Activated T-cell treated with anti-CD3 and anti-CD28 coated beads, Interleukin-2, amount 50 U/mL, for 72 hours (primary cell): ENCODE results near the gene UNC5B. TPM values are rescaled to one million over a fixed set of nuclear protein-coding genes. Genes with fewer than 3 reads are reported as not detected.
"Not testable (repeated sequence)": the region's sequence is repeated elsewhere in the genome, so short reads cannot be mapped to it uniquely, and the experiment has no call there.

Source experiments
- ATAC-seq, 2 donors: fragments of 150-1000 bp; cut with Tn5 transposase; replicated peaks in 1 of 2; 2 replicates each; pipeline ENCODE4 v1.10.0; 2021; ENCODE audit warnings: moderate library complexity in 2 of 2, mild to moderate bottlenecking in 1 of 2
- DNase-seq, 2 donors: peaks; one replicate each; pipeline ENCODE4 v3.0.0; 2021 to 2022; ENCODE audit warnings: mixed read lengths in 1 of 2
- H3K27ac Mint-ChIP-seq: one replicate; pipeline ENCODE4 v1.8.0; 2022; ENCODE audit warnings: mild to moderate bottlenecking, moderate library complexity, mixed read lengths
- H3K27me3 Mint-ChIP-seq: one replicate; pipeline ENCODE4 v1.8.0; 2022; ENCODE audit warnings: low read depth, mixed read lengths
- H3K36me3 Mint-ChIP-seq, 2 donors: one replicate each; pipeline ENCODE4 v1.8.0; 2022; ENCODE audit warnings: mixed read lengths in 2 of 2, mild to moderate bottlenecking in 1 of 2; ENCODE audit not compliant: insufficient read depth in 2 of 2
- H3K4me1 Mint-ChIP-seq: one replicate; pipeline ENCODE4 v1.8.0; 2022; ENCODE audit warnings: low read depth, mixed read lengths
- H3K4me3 Mint-ChIP-seq, 2 donors: one replicate each; pipeline ENCODE4 v1.8.0; 2022; ENCODE audit warnings: mild to moderate bottlenecking in 2 of 2, mixed read lengths in 2 of 2, moderate library complexity in 2 of 2
- H3K9me3 Mint-ChIP-seq, 2 donors: one replicate each; pipeline ENCODE4 v1.8.0; 2022; ENCODE audit warnings: mixed read lengths in 2 of 2
- total RNA-seq, 2 donors: library from RNA; stranded (reverse); gene quantifications; one replicate each; pipeline ENCODE4 v1.2.3, GENCODE V29; 2022

The UNC5B gene
- total RNA-seq, 2 donors from 2014 or later, result 0.05 to 0.12 TPM

GRCh38 chr10:71211775-71212317 lies 524 bp upstream of the UNC5B start:
- H3K9me3 Mint-ChIP-seq, result no peaks in the 10 kb centered on the region
- H3K27ac Mint-ChIP-seq, result no peak overlapping the region
- H3K4me1 Mint-ChIP-seq, result peaks cover 9% of the 10 kb centered on the region
- no peaks in the 10 kb centered on the region for H3K36me3 Mint-ChIP-seq
- ATAC-seq (no peak), DNase-seq (no peak)
- H3K27me3 Mint-ChIP-seq, result peaks cover 70% of the 10 kb centered on the region
- peak overlapping the region; percentile 52 to 61 for H3K4me3 Mint-ChIP-seq

DNA sequence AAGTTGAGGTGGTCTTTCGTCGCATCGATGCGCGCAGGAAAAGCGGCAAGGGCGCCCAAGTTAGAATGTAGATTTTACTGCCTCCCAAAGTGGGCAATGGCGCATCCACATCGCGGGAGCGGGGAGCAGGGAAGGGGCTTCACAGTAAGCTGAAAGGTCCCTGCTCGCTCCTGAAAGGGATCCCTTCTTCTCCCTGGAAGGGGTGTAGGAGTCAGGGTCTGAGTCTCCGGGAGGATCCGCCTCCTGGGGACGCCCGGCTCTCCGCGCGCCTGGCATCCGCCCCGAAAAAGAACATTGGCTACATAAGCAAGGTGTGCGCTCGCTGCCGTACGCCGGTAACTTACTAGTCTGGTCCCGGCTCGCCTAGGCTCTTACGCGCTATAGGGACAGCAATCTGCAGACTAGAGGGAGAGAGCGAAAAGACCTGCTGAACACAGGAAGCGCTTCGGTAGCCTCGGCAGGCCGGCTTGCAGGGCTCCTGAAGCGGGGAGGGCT lies 804 bp downstream of the UNC5B start:
- no peaks in the 10 kb centered on the region for H3K36me3 Mint-ChIP-seq

DNA sequence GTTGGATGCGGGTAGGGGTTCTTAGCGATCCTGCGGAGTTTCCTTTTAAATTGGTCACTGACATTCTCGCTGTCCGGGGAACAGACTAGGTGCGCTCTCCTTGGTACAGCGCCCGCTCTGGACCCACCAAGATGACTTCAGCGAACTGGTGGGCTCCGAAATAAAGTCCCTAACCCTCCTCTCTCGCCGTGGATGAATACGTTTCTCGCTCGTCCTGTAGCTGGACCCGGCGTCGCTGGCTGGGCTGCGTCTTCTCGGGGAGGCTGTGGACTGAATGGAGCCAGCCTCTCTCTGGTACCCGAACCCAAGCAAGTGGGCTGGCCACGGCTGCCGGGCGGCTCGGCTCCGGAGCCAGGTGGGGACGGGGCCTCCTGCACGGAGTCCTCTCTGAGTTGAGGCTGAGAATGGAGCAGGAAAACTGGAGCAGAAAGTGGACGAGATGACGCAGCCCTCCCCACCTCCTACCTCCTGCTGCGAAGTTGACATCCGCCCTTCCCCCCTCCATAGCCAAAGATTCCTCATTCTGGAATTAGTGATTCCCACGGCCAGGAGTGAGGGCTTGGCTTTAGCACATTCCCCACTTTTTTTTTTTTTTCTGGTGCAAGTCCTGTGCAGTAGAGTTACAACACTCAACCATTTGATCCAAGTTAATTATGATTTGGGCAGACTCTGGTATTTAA lies 1.5 kb downstream of the UNC5B start:
- Mint-ChIP-seq H3K4me3 (peak overlapping the region; percentile 22 to 57), H3K27me3 (peaks cover 70% of the 10 kb centered on the region), H3K36me3 (no peaks in the 10 kb centered on the region), H3K27ac (no peak overlapping the region), H3K9me3 (no peaks in the 10 kb centered on the region), H3K4me1 (peaks cover 14% of the 10 kb centered on the region)
- ATAC-seq, result no peak
- DNase-seq, result no peak

More for the DNA sequence above, 804 bp downstream of the UNC5B start:
- Mint-ChIP-seq H3K27ac (no peak overlapping the region), H3K4me1 (peaks cover 14% of the 10 kb centered on the region), H3K9me3 (no peaks in the 10 kb centered on the region), H3K27me3 (peaks cover 65% of the 10 kb centered on the region), H3K4me3 (peak overlapping the region; percentile 59 to 72)
- DNase-seq, result peak; percentile 55 to 59
- ATAC-seq, result peak; percentile 59 to 63

DNA sequence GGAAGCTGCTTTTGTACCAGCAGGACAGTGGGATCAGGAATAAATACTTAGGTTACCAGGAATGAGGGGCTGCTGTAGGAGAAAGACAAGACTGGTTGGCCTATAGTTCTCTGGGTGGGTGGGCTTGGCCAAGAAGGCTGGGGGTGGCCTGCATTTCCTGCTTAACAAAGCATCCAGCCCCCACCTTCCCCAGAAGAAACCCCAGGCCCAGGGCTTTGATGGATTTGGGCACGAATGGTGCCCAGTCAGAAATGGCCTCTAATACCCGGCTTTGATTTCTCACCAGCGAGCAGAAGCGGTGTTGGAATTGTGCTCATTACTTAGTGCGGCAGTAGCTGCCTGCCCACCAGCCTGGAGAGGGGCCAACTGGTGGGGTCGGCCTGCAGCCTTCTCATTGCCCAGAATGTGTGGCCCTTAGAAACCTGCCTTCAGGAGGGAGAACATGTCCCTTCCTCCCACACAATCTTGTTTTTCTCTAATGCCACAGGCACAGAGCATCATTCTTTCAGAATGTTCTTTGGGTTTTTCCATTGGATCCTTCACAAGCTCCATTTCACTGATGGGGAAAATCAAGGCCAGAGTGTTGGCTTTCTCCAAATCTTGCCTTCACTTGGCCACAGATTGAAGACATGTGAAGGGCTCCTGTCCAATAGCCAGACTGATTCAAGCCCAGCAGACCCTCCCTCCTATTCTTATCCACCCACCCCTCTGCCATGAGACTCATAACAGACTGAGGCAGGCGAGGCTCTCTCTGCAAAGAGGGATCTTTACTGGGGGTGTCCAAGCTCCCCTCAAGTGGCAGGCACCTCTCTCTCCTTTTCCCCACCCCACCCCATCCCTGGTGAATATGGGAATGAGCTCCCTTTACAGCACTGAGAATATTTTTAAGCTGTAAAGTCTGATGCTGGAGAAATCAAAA lies 2.5 kb downstream of the UNC5B start:
- Mint-ChIP-seq H3K4me1 (peaks cover 14% of the 10 kb centered on the region), H3K27ac (no peak overlapping the region), H3K36me3 (no peaks in the 10 kb centered on the region), H3K9me3 (no peaks in the 10 kb centered on the region), H3K4me3 (no peak overlapping the region), H3K27me3 (peaks cover 66% of the 10 kb centered on the region)
- DNase-seq, result no peak
- ATAC-seq, result no peak

GRCh38 chr10:71216363-71216695 lies 4.0 kb downstream of the UNC5B start:
- H3K9me3 Mint-ChIP-seq, result no peaks in the 10 kb centered on the region
- ATAC-seq (no peak), DNase-seq (no peak)
- peaks cover 52% of the 10 kb centered on the region for H3K27me3 Mint-ChIP-seq
- H3K4me1 Mint-ChIP-seq, result peaks cover 14% of the 10 kb centered on the region
- H3K36me3 Mint-ChIP-seq, result no peaks in the 10 kb centered on the region
- peak overlapping the region in 1 of 2 donors; percentile 58 for H3K4me3 Mint-ChIP-seq
- H3K27ac Mint-ChIP-seq, result no peak overlapping the region

DNA sequence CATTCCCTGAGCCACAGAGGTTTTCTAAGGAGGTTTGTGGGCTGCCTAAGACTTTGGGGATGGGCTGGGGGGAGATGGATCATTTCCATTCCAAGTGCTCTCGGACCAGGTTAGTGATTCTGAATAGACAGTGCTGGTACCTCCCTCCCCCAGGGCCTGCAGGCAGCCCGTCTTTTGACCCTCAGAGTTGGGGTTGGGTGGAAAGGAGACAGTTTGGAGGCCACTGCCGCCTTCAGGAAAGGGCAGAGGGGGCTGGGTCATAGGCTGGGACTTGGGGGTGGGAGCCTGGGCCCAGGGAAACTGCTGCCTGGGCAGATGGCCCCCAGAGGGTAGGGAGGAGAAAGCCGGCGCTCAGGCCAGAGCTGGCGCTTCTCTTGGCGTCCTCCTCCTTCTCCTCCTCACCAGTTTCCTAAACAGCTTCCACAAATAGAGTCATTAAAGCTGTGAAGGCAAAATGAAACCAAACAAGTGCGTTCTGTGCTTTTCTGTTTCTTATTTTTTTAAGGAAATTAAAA lies 4.4 kb downstream of the UNC5B start:
- Mint-ChIP-seq H3K9me3 (no peaks in the 10 kb centered on the region), H3K4me3 (peak overlapping the region; percentile 51 to 58), H3K27ac (no peak overlapping the region), H3K27me3 (peaks cover 47% of the 10 kb centered on the region), H3K4me1 (peaks cover 11% of the 10 kb centered on the region), H3K36me3 (no peaks in the 10 kb centered on the region)
- DNase-seq, result no peak
- no peak for ATAC-seq

- DNase-seq, result peak; percentile 15 to 24
- Mint-ChIP-seq H3K27ac (no peak overlapping the region), H3K4me3 (peak overlapping the region; percentile 51 to 74), H3K27me3 (peaks cover 46% of the 10 kb centered on the region), H3K36me3 (no peaks in the 10 kb centered on the region), H3K9me3 (no peaks in the 10 kb centered on the region), H3K4me1 (peaks cover 9% of the 10 kb centered on the region)
- peak; percentile 26 to 39 for ATAC-seq
These were observed 5.1 kb downstream of the UNC5B start for GRCh38 chr10:71217266-71218045.

GRCh38 chr10:71218046-71218650 lies 5.8 kb downstream of the UNC5B start:
- H3K27me3 Mint-ChIP-seq, result peaks cover 46% of the 10 kb centered on the region
- H3K27ac Mint-ChIP-seq, result no peak overlapping the region
- peak overlapping the region; percentile 20 to 74 for H3K4me3 Mint-ChIP-seq
- H3K36me3 Mint-ChIP-seq, result no peaks in the 10 kb centered on the region
- no peak for DNase-seq
- no peaks in the 10 kb centered on the region for H3K9me3 Mint-ChIP-seq
- ATAC-seq, result no peak
- H3K4me1 Mint-ChIP-seq, result peaks cover 9% of the 10 kb centered on the region

- DNase-seq, result no peak
- Mint-ChIP-seq H3K9me3 (no peaks in the 10 kb centered on the region), H3K4me3 (no peak overlapping the region), H3K36me3 (no peaks in the 10 kb centered on the region), H3K27me3 (peaks cover 46% of the 10 kb centered on the region), H3K27ac (no peak overlapping the region), H3K4me1 (peaks cover 9% of the 10 kb centered on the region)
- ATAC-seq, result no peak
These were observed 6.3 kb downstream of the UNC5B start for GRCh38 chr10:71218651-71219050.

DNA sequence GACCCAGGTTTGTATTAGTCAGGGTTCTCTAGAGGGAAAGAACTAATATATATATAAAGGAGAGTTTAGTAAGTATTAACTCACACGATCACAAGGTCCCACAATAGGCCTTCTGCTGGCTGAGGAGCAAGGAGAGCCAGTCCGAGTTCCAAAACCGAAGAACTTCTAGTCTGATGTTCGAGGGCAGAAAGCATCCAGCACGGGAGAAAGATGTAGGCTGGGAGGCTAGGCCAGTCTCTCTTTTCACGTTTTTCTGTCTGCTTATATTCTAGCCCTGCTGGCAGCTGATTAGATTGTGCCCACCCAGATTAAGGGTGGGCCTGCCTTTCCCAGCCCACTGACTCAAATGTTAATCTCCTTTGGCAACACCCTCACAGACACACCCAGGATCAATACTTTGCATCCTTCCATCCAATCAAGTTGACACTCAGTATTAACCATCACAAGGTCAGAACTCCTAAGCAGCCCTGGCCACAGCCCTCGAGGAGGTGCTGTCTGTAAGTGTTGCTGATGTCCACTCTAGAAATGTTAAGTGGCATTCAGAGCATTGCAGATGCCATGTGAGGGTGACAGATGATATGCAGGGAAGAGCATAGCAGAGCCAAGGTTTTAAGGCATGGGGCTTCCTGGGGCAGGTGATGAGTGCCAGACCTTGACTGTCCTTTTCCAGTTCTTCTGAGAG lies 7.0 kb downstream of the UNC5B start:
- H3K4me1 Mint-ChIP-seq, H3K9me3 Mint-ChIP-seq, H3K27ac Mint-ChIP-seq, DNase-seq, H3K36me3 Mint-ChIP-seq, H3K4me3 Mint-ChIP-seq, ATAC-seq: not testable (repeated sequence)
- peaks cover 40% of the 10 kb centered on the region for H3K27me3 Mint-ChIP-seq

GRCh38 chr10:71219918-71220688 lies 7.7 kb downstream of the UNC5B start:
- no peaks in the 10 kb centered on the region for H3K36me3 Mint-ChIP-seq
- ATAC-seq (no peak), DNase-seq (no peak)
- no peak overlapping the region for H3K27ac Mint-ChIP-seq
- no peak overlapping the region for H3K4me3 Mint-ChIP-seq
- H3K27me3 Mint-ChIP-seq, result peaks cover 32% of the 10 kb centered on the region
- no peaks in the 10 kb centered on the region for H3K9me3 Mint-ChIP-seq
- peaks cover 9% of the 10 kb centered on the region for H3K4me1 Mint-ChIP-seq
